MCF 10A (cell line): ENCODE data around the gene TIMM29. TPM values are rescaled to one million over a fixed set of nuclear protein-coding genes. Genes with fewer than 3 reads are reported as not detected.

ENCODE experiments used
- BruUV-seq: library from RNA; stranded (reverse); fragments of 400-500 nt; replicated peaks from 2 replicates; lab custom pipeline; 2021; lab: Mats Ljungman, UMichigan
- CTCF ChIA-PET: fragments of 300-600 bp; sonication (Branson Sonifier 250); formaldehyde crosslinking; extraction: SDS; loops from one replicate; lab custom pipeline; 2021; ENCODE audit warnings: antibody characterized with exemption, inconsistent platforms; lab: Yijun Ruan, JAX
- POLR2A ChIA-PET: fragments of 300-600, 350-650 bp; sonication (Branson Sonifier 250); formaldehyde crosslinking; extraction: SDS; loops from one replicate; lab custom pipeline; 2020; ENCODE audit warnings: antibody characterized with exemption, inconsistent platforms; lab: Yijun Ruan, JAX
- DNase-seq: peaks from one replicate; pipeline ENCODE4 v3.0.0-alpha.2; 2018; ENCODE audit not compliant: unreplicated experiment
- H3K27ac Mint-ChIP-seq: one replicate; pipeline ENCODE4 v1.8.0; 2022; ENCODE audit warnings: mild to moderate bottlenecking, low read depth, mixed read lengths; ENCODE audit not compliant: unreplicated experiment
- H3K27me3 Mint-ChIP-seq: one replicate; pipeline ENCODE4 v1.8.0; 2022; ENCODE audit warnings: mixed read lengths; ENCODE audit not compliant: insufficient read depth, unreplicated experiment
- H3K36me3 Mint-ChIP-seq: one replicate; pipeline ENCODE4 v1.8.0; 2022; ENCODE audit warnings: mild to moderate bottlenecking, moderate library complexity, mixed read lengths; ENCODE audit not compliant: insufficient read depth, unreplicated experiment
- H3K4me1 Mint-ChIP-seq: one replicate; pipeline ENCODE4 v1.8.0; 2022; ENCODE audit warnings: mixed read lengths; ENCODE audit not compliant: insufficient read depth, unreplicated experiment
- H3K4me3 Mint-ChIP-seq: one replicate; pipeline ENCODE4 v1.8.0; 2022; ENCODE audit warnings: mild to moderate bottlenecking, moderate library complexity, mixed read lengths; ENCODE audit not compliant: unreplicated experiment
- H3K9me3 Mint-ChIP-seq: one replicate; pipeline ENCODE4 v1.8.0; 2022; ENCODE audit warnings: mixed read lengths; ENCODE audit not compliant: unreplicated experiment
- CTCF ChIP-seq: fragments of 200-600 bp; IDR thresholded peaks from one replicate; pipeline ENCODE4 v1.8.0; 2022; ENCODE audit warnings: antibody characterized with exemption, mild to moderate bottlenecking; ENCODE audit not compliant: unreplicated experiment
- intact Hi-C: fragments of 100-400 bp; cut with micrococcal nuclease; formaldehyde crosslinking; loops from 2 replicates; pipeline ENCODE4 v1.14.1; 2022
- total RNA-seq: library from RNA; stranded (reverse); gene quantifications from 2 replicates; pipeline ENCODE4 v1.2.3, GENCODE V29; 2022

The TIMM29 gene
- total RNA-seq, 1 experiment from 2014 or later, result 18.3 TPM

GRCh38 chr19:10965398-10965797 is 36.8 kb downstream of the TIMM29 start:
- H3K9me3 Mint-ChIP-seq, result no peaks in the 10 kb centered on the region
- peak overlapping the region; percentile 19 for H3K27ac Mint-ChIP-seq
- H3K4me3 Mint-ChIP-seq, result no peak overlapping the region
- H3K36me3 Mint-ChIP-seq, result peaks cover 17% of the 10 kb centered on the region
- ChIA-PET CTCF (interaction anchor here (0.6 to 1.3 kb wide), 3 partner anchors 24 to 543 kb away, joined by 3 to 7 read pairs (median 4); no protein-coding TSS in a partner anchor), POLR2A (interaction anchor here (0.6 kb wide), 1 partner anchor 1493 kb away, joined by 3 read pairs; no protein-coding TSS in a partner anchor)
- no TSS peak for BruUV-seq
- no peaks in the 10 kb centered on the region for H3K4me1 Mint-ChIP-seq
- DNase-seq, result no peak
- no peaks in the 10 kb centered on the region for H3K27me3 Mint-ChIP-seq
- TF ChIP-seq CTCF, result no peak
- intact Hi-C loops, result no loop called here

GRCh38 chr19:10966809-10967208 is 38.2 kb downstream of the TIMM29 start:
- Mint-ChIP-seq H3K36me3 (peaks cover 17% of the 10 kb centered on the region), H3K4me1 (no peaks in the 10 kb centered on the region), H3K9me3 (no peaks in the 10 kb centered on the region), H3K27me3 (no peaks in the 10 kb centered on the region), H3K4me3 (no peak overlapping the region), H3K27ac (no peak overlapping the region)
- no peak for DNase-seq
- no TSS peak for BruUV-seq
- intact Hi-C loops, result no loop called here
- TF ChIP-seq CTCF, result no peak
- ChIA-PET POLR2A (interaction anchor here (1.0 kb wide), 1 partner anchor 11 kb away, joined by 3 read pairs; no protein-coding TSS in a partner anchor), CTCF (interaction anchor here (1.2 kb wide), 2 partner anchors 30 to 95 kb away, joined by 3 to 5 read pairs; no protein-coding TSS in a partner anchor)

- no peaks in the 10 kb centered on the region for H3K27me3 Mint-ChIP-seq
- TF ChIP-seq CTCF, result no peak
- no peaks in the 10 kb centered on the region for H3K9me3 Mint-ChIP-seq
- DNase-seq, result no peak
- no TSS peak for BruUV-seq
- H3K36me3 Mint-ChIP-seq, result peaks cover 17% of the 10 kb centered on the region
- no peaks in the 10 kb centered on the region for H3K4me1 Mint-ChIP-seq
- ChIA-PET CTCF (interaction anchor here (0.6 to 2.1 kb wide), 3 partner anchors 27 to 39 kb away, joined by 3 to 6 read pairs (median 4); no protein-coding TSS in a partner anchor), POLR2A (no interaction called here)
- no peak overlapping the region for H3K27ac Mint-ChIP-seq
- intact Hi-C loops, result no loop called here
- H3K4me3 Mint-ChIP-seq, result no peak overlapping the region
Observed at GRCh38 chr19:10968527-10969135, 40.0 kb downstream of the TIMM29 start.

GRCh38 chr19:10971107-10971726 is 42.6 kb downstream of the TIMM29 start:
- POLR2A ChIA-PET, result no interaction called here

More at GRCh38 chr19:10971107-10971726, 42.6 kb downstream of the TIMM29 start:
- Mint-ChIP-seq H3K4me1 (peaks cover 7% of the 10 kb centered on the region), H3K9me3 (no peaks in the 10 kb centered on the region), H3K27ac (no peak overlapping the region), H3K36me3 (peaks cover 12% of the 10 kb centered on the region), H3K27me3 (no peaks in the 10 kb centered on the region), H3K4me3 (no peak overlapping the region)
- intact Hi-C loops, result no loop called here
- no TSS peak for BruUV-seq
- CTCF ChIA-PET, result interaction anchor here (1.3 to 2.7 kb wide), 3 partner anchors 29 to 41 kb away, joined by 3 to 9 read pairs (median 5); no protein-coding TSS in a partner anchor
- no peak for DNase-seq
- TF ChIP-seq CTCF, result no peak
